ENCODE results near the gene ABCG1. TPM values are rescaled to one million over a fixed set of nuclear protein-coding genes. Genes with fewer than 3 reads are reported as not detected.
A peak's percentile ranks its signal among the peaks of the same experiment; 100 is the strongest.

The ABCG1 gene
- total and polyA plus RNA-seq, 2 donors (not counting 1 experiment from before 2014, with no cell fraction given), result under 0.01 to 0.12 TPM

DNA sequence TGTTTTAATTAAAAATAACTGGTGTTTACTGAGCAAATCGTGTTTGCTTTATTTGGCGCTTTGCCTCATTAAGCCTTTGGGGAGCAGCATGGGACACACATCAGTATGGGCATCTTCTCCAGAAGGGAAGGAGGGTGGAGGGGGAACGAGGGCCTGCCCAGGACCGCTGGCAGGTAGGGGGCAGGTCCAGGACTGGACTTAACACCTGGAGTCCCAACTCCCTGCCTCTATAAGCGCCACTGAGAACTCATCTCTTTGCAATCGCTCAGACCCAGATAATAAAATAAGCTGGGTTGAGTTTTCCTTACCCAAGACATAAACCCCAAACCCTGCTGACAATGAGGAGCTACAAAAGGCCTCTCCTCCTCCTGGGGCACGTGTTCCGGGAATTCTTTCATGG lies 15.1 kb downstream of the ABCG1 start:
- Histone ChIP-seq H3K79me2 (ENCODE audit: control insufficient read depth, insufficient read depth, low read length) (no peaks in the 10 kb centered on the region), H3K27me3 (ENCODE audit: control insufficient read depth, insufficient read depth, low read length) (peaks cover 17% of the 10 kb centered on the region), H3K36me3 (ENCODE audit: control insufficient read depth, insufficient read depth, low read length) (no peaks in the 10 kb centered on the region), H3K9me3 (ENCODE audit: control insufficient read depth, insufficient read depth, low read depth, low read length) (no peaks in the 10 kb centered on the region), H3K4me3 (replicated peaks in 1 of 4; ENCODE audit: control extremely low read depth in 1 of 4, insufficient read depth in 1 of 4, low read depth in 3 of 4, low read length in 4 of 4) (no peak overlapping the region), H3K9ac (ENCODE audit: insufficient read depth, low read length) (no peak overlapping the region), H3K27ac (ENCODE audit: insufficient read depth, low read length) (no peak overlapping the region), H3K4me1 (ENCODE audit: control insufficient read depth, extremely low read depth, insufficient read depth, low read length) (peaks cover 12% of the 10 kb centered on the region), H4K20me1 (ENCODE audit: control insufficient read depth, extremely low read depth, insufficient read depth, low read length) (no peaks in the 10 kb centered on the region), H2AFZ (ENCODE audit: low read length) (no peak overlapping the region), H3K4me2 (ENCODE audit: extremely low read depth, insufficient read depth, low read length) (no peak overlapping the region)
- no peak for DNase-seq (ENCODE audit: low read depth in 2 of 2)
- TF ChIP-seq EZH2 (IDR thresholded peaks at IDR 0.05; ENCODE audit: low read length, missing control alignments), result no peak
- TF ChIP-seq, protein P1, sequence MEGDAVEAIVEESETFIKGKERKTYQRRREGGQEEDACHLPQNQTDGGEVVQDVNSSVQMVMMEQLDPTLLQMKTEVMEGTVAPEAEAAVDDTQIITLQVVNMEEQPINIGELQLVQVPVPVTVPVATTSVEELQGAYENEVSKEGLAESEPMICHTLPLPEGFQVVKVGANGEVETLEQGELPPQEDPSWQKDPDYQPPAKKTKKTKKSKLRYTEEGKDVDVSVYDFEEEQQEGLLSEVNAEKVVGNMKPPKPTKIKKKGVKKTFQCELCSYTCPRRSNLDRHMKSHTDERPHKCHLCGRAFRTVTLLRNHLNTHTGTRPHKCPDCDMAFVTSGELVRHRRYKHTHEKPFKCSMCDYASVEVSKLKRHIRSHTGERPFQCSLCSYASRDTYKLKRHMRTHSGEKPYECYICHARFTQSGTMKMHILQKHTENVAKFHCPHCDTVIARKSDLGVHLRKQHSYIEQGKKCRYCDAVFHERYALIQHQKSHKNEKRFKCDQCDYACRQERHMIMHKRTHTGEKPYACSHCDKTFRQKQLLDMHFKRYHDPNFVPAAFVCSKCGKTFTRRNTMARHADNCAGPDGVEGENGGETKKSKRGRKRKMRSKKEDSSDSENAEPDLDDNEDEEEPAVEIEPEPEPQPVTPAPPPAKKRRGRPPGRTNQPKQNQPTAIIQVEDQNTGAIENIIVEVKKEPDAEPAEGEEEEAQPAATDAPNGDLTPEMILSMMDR (conservative IDR thresholded peaks at IDR 0.05 in 1 of 2, IDR thresholded peaks at IDR 0.05 in 1 of 2; ENCODE audit: low read depth in 1 of 2, low read length in 2 of 2), result no peak

DNA sequence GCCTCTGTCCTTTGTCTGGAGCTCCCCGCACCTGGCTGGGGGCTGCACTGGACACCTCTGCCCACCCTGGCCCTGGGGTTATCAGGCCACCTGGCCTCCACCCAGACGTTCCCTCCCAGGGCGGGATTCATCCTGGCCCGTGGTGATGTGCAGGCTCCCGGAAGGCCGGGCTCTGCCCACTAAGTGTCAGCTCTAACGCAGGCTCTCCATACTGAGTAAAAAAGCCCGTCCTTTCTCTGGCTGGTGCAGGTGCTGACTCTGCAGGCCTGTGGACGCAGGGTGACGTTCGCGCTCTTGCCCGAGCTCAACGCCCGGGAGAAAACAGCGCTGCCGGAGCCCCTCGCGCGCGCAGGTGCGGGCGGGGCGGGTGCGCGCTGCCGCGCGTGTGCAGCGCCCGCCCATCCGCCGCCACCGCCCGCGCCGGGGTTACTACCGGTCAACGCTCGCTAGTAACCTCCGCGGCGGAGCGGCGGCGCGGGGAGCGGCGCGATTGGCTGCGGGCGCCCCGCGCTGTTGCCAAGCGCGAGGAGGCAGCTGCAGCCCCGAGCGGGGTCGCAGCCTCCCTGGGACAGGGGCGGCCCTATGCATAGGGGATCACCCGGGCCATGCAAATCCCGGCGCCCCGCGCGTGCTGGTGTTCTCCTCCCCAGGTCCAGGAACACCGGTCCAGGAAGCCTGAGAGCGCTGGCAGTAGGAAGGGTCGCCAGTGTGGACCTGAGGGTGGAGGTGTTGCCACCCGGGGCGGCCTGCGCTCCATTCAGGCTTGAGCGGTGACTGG lies 15.7 kb downstream of the ABCG1 start:
- Histone ChIP-seq H3K4me3 (replicated peaks in 1 of 4; ENCODE audit: control extremely low read depth in 1 of 4, insufficient read depth in 1 of 4, low read depth in 3 of 4, low read length in 4 of 4) (peak overlapping the region; percentile 23 to 36 (median 31)), H3K4me1 (ENCODE audit: control insufficient read depth, extremely low read depth, insufficient read depth, low read length) (peaks cover 12% of the 10 kb centered on the region), H3K4me2 (ENCODE audit: extremely low read depth, insufficient read depth, low read length) (peak overlapping the region; percentile 78), H4K20me1 (ENCODE audit: control insufficient read depth, extremely low read depth, insufficient read depth, low read length) (no peaks in the 10 kb centered on the region), H3K27me3 (ENCODE audit: control insufficient read depth, insufficient read depth, low read length) (peaks cover 17% of the 10 kb centered on the region), H3K9ac (ENCODE audit: insufficient read depth, low read length) (peak overlapping the region; percentile 7), H3K36me3 (ENCODE audit: control insufficient read depth, insufficient read depth, low read length) (no peaks in the 10 kb centered on the region), H3K9me3 (ENCODE audit: control insufficient read depth, insufficient read depth, low read depth, low read length) (no peaks in the 10 kb centered on the region), H3K79me2 (ENCODE audit: control insufficient read depth, insufficient read depth, low read length) (no peaks in the 10 kb centered on the region), H2AFZ (ENCODE audit: low read length) (peak overlapping the region; percentile 51), H3K27ac (ENCODE audit: insufficient read depth, low read length) (no peak overlapping the region)
- TF ChIP-seq, protein P1 (conservative IDR thresholded peaks at IDR 0.05 in 1 of 2, IDR thresholded peaks at IDR 0.05 in 1 of 2; ENCODE audit: low read depth in 1 of 2, low read length in 2 of 2), result no peak
- DNase-seq (ENCODE audit: low read depth in 2 of 2), result peak; percentile 25 to 40

DNA sequence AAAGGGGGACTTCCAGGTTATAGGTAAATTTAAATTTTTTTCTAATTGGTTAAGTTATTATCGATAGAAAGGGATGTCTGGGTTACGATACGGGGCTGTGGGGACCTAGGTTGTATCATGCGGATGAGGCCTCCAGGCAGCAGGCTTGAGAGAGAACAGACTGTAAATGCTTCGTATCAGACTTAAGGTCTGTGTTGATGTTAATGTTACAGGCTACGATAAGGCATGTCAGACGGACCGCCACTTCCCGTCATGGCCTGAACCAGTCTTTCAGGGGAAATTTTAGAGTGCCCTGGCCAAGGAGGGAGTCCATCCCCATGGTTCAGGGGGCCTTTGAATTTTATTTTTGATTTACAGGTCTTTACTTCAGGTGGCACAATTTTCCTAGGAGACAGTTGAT lies 16.7 kb downstream of the ABCG1 start:
- Histone ChIP-seq H3K4me3 (replicated peaks in 1 of 4; ENCODE audit: control extremely low read depth in 1 of 4, insufficient read depth in 1 of 4, low read depth in 3 of 4, low read length in 4 of 4) (no peak overlapping the region), H4K20me1 (ENCODE audit: control insufficient read depth, extremely low read depth, insufficient read depth, low read length) (no peaks in the 10 kb centered on the region), H3K79me2 (ENCODE audit: control insufficient read depth, insufficient read depth, low read length) (no peaks in the 10 kb centered on the region), H3K9me3 (ENCODE audit: control insufficient read depth, insufficient read depth, low read depth, low read length) (no peaks in the 10 kb centered on the region), H3K27ac (ENCODE audit: insufficient read depth, low read length) (no peak overlapping the region), H3K4me2 (ENCODE audit: extremely low read depth, insufficient read depth, low read length) (no peak overlapping the region), H3K4me1 (ENCODE audit: control insufficient read depth, extremely low read depth, insufficient read depth, low read length) (peaks cover 12% of the 10 kb centered on the region), H3K27me3 (ENCODE audit: control insufficient read depth, insufficient read depth, low read length) (peaks cover 17% of the 10 kb centered on the region), H3K36me3 (ENCODE audit: control insufficient read depth, insufficient read depth, low read length) (no peaks in the 10 kb centered on the region), H2AFZ (ENCODE audit: low read length) (no peak overlapping the region), H3K9ac (ENCODE audit: insufficient read depth, low read length) (no peak overlapping the region)
- TF ChIP-seq, protein P1 (conservative IDR thresholded peaks at IDR 0.05 in 1 of 2, IDR thresholded peaks at IDR 0.05 in 1 of 2; ENCODE audit: low read depth in 1 of 2, low read length in 2 of 2), result no peak
- no peak for TF ChIP-seq EZH2 (IDR thresholded peaks at IDR 0.05; ENCODE audit: low read length, missing control alignments)
- no peak for DNase-seq (ENCODE audit: low read depth in 2 of 2)
